ENCODE data around the gene ABCA1.

The ABCA1 gene

GRCh38 chr9:104836235-104836634, 91.7 kb downstream of the ABCA1 start:
- no peak for DNase-seq (ENCODE audit: low spot score)

- no peak for DNase-seq (ENCODE audit: low spot score)
Observed at GRCh38 chr9:104835161-104835560, 92.8 kb downstream of the ABCA1 start.

DNA sequence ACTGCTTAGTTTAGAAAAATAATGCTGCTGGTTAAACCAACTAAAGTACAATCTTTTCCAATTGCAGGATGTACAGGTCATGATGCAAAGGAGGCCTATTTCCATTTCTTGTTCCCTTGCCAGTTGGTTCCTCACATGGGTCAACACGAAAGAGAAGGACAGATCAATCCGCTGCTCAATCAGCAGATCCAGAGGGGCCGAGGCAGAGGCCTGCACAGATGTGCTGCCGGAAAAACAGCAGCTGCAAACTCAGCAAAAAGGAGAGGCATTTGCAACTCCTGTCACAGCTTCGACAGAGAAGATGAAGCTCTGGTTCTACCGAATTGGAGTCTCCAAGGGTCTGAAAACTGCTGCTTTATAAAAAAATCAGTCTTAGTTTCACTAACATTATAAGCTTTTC, 94.3 kb downstream of the ABCA1 start:
- DNase-seq (ENCODE audit: low spot score): no peak

- DNase-seq (ENCODE audit: low spot score): no peak
Observed at GRCh38 chr9:104831681-104832080, 96.3 kb downstream of the ABCA1 start.

- DNase-seq (ENCODE audit: low spot score): no peak
Observed at GRCh38 chr9:104826911-104827310, 101.0 kb downstream of the ABCA1 start.

DNA sequence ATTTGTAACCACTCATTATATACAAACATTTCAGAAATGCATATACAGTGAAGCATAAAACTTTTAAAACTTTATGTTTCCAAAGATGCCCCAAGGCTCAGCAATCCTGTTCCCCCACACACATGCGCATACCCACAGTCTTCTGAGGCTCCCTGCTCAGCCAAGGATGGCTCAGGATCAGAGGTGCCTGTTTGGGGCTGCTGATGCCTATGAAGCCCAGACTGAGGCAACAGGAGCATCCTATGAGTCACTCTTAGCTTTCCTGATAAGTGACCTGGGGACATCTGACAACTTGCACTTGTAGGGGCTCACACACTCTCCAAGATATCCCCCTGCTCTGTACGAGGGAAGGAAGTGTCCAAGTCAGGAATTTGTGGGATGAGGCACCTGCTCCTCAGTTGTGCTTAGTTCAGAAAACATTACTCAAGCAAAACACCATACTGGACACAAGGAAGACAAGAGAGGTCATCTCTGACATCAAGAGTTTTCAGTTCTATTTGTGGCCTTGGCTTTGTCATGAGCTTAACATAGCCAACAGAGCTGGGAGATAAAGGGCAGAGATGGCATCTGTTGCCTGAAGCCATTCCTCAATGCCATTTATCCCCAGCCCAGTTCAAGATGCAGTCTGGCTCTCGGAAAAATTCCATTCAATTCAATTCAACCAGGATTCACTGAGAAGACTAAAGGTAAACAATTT, 101.7 kb downstream of the ABCA1 start:
- DNase-seq (ENCODE audit: low spot score): no peak

DNA sequence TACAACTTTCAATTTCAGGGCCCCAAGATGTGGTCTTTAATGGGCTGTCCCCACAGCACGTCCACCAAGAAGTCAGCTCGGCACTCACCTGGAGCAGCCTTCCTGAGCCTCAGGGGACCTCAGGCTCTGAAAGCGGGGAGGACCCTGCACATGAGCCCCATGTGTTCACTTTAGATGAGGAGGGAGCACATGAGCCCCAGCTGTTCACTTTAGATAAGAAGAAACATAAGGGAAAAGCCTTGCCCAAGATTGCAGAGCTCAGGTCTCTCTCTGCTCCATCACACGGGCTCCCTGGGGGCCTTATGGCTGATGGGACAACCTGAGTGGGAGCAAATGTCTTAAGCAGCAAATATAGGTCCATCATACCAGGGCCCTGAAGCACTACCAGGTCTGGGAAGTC, 107.6 kb downstream of the ABCA1 start:
- peak; percentile 16 for DNase-seq (ENCODE audit: low spot score)

DNA sequence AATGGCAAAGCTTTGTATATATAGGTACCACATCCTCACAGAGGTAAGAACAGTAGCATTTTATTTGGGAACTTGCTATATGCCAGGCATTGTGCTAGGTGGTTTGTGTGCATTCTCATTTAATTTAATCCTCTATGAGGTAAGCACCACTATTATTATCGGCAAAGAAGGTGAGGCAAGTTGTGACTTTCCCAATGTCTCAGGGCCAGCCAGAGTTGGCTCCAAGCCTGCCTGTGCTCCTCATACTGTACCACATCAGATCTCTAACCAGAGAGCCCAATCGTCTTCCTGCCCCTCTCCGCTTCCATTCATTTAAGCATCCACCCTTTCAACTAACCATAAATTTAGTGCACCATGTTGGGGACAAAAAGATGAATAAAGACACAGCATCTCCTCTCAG, 108.9 kb downstream of the ABCA1 start:
- DNase-seq (ENCODE audit: low spot score): no peak

- no peak for DNase-seq (ENCODE audit: low spot score)
Observed at GRCh38 chr9:104817437-104817836, 110.5 kb downstream of the ABCA1 start.

DNA sequence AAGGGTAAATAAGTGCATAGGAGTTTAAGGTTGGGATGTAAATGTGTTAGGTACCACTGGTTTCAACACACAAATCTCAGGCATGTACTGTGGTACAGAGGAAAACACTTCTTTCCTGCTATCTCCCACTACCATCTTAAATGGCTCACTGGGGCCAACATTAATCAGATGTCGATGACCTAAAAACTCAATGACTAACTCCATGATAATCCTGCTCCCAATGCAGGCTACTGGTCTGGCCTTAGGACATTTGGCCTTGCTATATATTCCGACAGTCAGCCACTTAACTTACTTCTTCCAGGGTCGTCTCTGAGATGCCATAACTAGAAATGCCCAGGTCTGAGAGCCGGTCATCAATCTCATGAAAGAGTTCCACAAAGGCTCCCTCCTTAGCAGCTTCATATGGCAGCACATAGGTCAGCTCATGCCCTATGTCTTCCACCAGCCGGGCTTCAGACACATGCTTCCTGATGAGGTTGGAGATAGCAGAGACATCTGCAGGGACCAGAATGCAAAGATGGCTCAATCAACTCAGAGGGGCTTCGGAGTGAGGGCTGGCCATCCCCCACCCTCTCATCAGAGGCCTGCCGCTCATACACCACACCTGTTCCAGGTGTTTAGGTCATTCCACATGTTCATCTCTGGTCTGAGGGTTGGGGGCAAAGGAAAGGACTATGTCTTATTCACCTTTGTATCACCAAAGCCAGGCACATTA, 111.9 kb downstream of the ABCA1 start:
- no peak for DNase-seq (ENCODE audit: low spot score)

GRCh38 chr9:104810421-104811339, 117.3 kb downstream of the ABCA1 start:
- DNase-seq (ENCODE audit: low spot score): no peak

- DNase-seq (ENCODE audit: low spot score): no peak
Observed at GRCh38 chr9:104808035-104808614, 119.8 kb downstream of the ABCA1 start.

- DNase-seq (ENCODE audit: low spot score): no peak
Observed at GRCh38 chr9:104805441-104805840, 122.5 kb downstream of the ABCA1 start.

DNA sequence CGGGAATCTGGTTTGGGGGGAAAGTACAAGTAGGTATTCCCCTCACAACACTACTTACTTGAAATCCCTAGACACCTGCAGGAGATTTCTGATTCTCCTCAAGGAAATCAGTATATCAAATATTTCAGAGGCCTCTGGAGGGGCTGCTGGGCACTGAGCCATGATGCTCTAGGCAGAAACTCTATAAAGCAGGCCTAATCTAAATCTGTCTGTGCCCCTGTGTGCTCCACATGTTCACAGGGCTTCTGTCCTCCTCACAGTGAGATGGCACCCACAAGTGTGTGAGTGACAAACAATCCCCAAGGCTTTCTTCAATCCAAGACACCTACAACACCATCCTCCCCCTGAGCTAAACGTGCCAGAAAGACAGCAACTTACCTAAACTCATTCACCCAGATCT, 125.0 kb downstream of the ABCA1 start:
- no peak for DNase-seq (ENCODE audit: low spot score)

DNA sequence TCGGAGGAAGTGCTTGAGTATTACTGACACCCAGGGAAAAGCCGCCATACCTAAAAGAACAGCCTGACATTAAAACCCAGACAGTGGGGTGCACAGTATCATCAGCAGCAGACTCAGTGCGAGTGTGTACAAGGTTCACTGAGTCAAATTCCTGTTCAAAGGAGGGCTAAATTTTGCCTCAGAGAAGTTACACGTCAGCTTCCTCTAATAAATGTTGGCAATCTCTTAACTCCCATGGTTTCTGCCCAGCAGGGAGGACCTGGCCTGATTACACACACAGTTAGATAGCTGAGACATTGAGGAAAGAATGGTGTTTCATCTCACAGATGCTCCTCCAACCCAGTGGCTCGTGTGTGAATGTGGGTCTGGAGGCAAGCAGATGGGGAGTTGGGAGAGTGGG, 125.8 kb downstream of the ABCA1 start:
- DNase-seq (ENCODE audit: low spot score): no peak

- DNase-seq (ENCODE audit: low spot score): no peak
Observed at GRCh38 chr9:104800068-104800785, 127.7 kb downstream of the ABCA1 start.

- no peak for DNase-seq (ENCODE audit: low spot score)
Observed at GRCh38 chr9:104798209-104798995, 129.6 kb downstream of the ABCA1 start.

DNA sequence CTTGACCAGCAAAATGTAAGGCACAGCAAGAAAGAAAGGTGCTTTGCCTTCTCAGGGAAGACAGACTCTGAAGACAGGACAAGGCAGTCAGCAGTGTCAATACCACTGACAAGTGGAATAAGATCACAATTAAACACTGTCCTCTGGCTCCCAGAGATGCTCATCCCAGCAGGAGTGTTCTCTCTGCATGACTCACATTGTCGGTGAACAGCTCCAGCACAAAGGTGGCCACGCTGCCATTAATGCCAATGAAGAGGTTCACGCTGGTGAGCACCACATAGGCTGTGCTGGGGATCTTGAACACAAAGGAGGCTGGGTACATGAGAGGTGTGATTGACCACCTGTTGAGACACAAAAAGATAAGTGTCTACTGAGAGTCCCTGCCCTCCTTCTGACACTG, 132.1 kb downstream of the ABCA1 start:
- no peak for DNase-seq (ENCODE audit: low spot score)

DNA sequence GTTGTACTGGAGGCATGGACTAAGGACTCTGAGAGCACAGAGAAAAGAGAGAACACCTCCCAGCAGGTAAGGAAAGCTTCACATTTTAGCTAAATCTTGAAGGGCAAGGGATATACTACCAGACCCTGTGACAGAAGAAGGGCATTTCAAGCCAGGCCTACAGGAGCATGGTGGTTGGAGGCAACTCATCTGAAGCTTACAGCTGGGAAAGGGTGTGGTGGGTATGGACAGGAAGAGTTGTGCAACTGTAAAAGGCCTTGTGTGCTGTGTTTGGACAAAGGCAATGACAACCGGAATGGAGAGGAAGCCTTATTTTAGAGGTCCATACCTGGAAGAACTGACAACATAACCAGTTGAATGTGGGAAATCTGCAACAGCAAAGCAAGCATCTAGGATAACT, 132.9 kb downstream of the ABCA1 start:
- DNase-seq (ENCODE audit: low spot score): no peak

- DNase-seq (ENCODE audit: low spot score): no peak
Observed at GRCh38 chr9:104794070-104794469, 133.9 kb downstream of the ABCA1 start.

DNA sequence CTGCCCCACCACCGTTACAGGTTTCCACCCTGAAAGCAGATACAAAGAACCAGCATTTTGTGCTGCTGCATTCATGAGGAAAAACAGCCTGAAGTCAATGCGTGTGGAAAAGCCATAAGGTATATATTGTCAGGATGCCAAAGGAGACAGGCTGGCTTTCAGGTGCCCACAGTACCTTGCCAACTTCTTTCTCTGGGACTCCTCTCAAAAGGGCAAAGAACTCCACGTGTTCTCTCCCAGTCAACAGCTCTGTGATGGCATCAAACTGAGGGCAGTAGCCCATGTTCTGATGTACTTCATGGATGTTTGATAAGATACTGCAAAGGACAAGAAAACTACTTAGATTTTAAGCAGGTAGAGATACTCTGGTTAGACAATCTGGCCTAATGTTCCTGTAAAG, 139.7 kb downstream of the ABCA1 start:
- no peak for DNase-seq (ENCODE audit: low spot score)

All from hematopoietic multipotent progenitor cell treated with erythropoietin and hydrocortisone succinate and interleukin-3 and kit ligand, for 17 days (in vitro differentiated cells).